Effector CD8-positive, alpha-beta T cell (primary cell): Measurements from ENCODE around the gene SLIT1.

Source experiments
- DNase-seq: peaks from one replicate; lab custom pipeline; 2025; lab: John Stamatoyannopoulos, UW

The SLIT1 gene

DNA sequence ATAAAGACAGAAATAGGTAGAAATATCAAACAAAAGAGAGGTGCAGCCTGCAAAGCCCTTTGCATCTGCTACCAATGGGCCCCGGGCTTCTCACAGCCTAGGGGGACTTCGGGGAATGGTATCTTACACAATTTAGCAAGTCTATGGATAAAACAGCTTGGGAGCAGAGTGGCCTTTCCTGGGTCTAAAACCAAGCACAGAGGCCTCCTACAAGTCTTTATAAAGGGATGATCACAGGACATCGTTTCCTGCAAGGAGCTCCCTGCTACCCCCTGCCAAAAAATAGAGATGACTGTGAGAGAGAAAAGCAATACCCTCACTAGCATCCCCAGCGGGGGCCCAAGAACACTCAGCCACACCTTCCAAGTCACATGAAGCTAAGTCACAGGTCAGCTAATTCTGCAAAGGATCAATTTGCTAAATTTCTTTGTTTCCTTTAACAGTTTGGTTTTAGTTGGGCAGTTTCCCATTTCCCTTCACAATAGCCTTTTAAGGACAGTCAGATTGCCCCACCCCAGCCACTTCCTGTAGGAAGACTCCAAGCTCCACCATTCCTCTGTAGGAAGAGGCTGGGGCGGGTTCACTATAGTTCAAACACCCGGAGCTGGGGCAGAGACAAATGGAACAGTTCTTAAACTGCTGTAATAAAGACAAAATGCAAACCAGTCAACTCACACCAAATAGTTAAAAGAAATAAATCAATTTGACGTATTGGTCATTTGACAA is 105.5 kb downstream of the SLIT1 start:
- no peak for DNase-seq

DNA sequence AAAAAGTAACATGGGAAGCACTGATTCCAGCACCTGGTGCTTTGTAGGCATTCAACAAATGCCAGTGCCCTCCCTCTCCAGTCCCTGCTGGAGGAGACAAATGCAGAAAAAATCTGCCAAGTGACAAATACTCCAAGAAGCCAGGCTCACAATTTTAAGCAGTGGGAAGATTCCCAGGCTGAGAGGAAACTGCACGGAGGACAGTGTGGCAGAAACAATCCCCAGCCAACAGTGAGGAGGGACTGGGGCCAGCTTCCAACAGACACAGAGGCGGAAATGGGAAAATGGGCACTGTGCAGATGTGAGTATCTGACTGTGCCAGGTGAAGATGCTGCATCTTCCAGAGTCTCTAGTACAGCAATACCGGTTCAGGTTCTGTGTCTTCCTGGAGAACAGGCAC is 106.3 kb downstream of the SLIT1 start:
- no peak for DNase-seq

DNA sequence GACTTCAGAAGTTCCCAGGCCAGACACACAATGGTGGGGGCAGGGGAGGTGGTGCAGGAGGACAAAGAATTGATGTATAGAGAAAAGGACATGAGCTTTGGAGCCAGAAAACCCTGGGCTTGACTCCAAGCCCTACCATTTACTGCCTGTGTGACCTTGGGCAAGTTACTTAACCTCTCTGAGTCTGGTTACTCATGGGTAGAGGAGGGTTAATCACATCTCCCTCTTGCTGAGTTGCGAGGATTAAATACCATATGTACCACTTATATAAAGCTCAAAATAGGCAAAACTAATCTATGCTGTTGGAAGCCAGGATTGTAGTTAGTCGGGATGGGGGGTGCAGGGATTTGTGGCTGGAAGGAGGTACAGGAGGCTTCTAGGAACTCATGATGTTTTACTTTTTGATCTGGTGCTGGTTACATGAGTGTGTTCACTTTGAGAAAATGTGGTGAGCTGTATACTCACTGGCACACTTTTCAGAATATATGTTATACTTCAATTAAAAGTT is 106.8 kb downstream of the SLIT1 start:
- DNase-seq: no peak

DNA sequence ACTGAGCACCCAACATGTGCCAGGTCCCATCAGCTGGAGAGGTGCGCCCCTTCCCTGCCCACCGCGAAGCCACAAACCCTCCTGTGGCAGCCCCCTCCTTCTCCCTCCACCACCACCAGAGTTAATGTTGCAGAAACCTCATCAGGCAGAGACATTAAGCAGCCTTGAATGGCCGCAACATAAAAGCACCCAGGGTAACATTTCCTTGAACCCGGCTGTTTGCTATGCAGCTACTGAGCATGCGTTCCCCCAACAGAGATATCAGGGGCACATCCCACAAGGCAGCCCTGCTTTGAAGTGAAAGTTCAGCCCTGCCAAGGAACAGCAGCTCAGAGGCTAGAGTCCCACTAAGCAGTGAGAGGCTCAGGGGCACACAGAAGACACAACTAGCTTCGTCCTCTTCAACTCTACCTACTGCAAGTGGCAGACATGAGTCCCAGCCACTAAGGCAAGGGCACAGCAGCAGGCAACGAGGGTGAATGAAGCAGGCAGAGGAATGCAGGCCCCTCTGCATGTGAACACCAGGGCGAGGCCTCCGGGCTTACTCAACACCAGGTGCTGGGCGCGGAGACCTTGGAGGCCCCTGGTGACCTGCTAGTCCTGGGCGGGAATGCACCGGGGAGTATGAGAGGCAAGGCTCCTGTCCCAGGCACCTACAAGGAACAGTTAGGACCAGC is 107.4 kb downstream of the SLIT1 start:
- DNase-seq: no peak

DNA sequence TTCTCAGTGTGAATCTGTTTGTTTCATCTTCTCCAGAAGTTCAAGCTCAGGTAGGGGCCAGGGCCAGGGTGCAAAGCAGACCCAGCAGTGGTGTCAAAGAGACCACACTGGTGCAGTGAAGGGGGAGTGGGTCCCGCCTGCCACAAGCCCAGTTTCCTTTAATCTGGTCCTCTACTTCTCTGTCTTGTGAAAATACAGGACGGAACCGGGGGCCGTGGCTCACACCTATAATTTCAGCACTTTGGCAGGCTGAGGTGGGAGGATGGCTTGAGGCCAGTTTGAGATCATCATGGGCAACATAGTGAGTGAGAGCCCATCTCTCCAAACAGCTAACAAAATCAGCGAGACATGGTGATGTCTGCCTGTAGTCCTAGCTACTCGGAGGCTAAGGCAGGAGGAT is 109.0 kb downstream of the SLIT1 start:
- no peak for DNase-seq

DNA sequence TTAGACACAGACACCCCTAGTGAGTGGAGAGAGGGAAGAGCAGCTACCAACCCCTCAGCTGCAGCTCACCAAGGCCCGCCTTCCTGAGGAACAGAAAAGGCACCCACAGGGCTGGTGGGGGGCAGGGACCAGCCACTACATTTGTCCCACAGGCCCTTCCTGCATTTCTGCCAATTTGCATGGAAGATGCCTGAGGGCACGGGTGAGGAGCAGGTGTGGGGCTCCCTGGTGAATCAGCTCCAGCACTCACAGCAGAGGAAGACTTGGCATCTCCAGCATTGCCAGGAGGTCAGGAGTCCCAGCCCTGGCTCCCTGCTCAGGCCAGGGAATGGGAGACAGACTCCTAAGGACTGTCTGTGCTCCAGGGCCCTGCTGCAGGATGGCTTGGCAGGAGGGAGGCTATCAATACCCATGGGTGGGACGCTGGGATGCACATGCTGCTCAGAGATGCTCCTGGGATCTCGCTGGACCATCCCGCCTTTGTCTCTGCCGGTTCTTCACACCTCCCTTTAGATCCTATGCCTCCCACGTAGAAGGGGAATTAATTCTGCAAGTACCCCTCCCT is 109.7 kb downstream of the SLIT1 start:
- DNase-seq: no peak

DNA sequence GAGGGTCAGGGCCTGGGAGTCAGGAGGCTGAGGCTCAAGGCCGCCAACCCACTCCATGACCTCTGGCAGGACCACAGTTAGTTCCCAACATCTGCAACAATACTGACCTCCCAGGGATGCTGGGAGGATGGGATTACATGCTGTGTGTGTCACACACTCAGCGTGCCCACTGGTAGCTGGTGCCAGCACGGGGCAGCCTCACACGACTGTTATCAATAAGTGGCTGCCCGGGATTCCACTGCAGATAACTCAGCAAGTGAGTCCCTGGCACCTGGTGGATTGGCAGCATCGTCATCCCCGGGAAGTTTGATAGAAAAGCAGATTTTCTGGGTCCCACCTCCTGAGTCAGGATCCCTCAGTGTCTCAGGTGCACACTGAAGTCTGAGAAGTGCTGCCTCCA is 110.3 kb downstream of the SLIT1 start:
- no peak for DNase-seq

DNA sequence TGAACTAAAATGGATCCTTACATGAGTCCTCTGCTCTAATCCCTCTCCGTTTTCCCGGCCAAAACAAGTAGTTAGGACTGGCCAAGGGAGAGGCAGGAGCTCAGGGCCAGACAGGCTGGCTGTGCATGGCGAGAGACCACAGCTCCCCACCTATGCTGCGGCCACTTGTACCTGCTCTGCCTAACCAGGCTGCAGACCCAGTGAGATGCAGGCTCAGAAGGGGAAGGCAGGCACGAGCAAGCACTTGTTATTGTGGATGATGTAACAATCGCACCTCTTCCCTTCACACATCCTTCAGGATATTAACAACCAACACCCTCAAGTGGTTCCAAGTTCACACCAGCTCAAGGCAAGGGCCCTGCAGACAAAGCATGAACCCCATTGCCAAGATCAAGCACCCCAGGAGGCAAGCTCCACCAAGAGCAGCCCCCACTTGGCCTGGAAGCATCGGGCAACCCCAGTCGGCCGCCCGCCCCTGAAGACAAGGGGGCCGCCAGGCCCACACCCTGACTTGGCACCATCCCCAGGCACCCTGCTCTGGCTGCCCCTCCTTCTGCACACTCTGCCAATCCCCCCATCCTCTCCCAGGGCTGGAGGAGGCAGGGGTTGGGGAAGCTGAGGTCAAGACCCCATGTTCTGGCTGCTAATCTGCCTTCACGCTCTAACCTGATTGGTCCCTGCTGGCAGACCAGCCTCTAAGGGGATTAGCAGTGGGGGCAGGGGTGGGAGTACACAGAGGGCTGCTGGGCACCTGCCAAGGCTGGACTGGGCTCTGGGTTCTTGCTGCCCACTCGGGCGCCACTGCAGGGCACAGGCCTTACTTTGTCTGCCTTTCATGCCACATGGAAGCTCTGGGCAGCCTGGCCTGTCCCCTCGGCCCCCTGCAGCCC is 111.3 kb downstream of the SLIT1 start:
- DNase-seq: no peak

DNA sequence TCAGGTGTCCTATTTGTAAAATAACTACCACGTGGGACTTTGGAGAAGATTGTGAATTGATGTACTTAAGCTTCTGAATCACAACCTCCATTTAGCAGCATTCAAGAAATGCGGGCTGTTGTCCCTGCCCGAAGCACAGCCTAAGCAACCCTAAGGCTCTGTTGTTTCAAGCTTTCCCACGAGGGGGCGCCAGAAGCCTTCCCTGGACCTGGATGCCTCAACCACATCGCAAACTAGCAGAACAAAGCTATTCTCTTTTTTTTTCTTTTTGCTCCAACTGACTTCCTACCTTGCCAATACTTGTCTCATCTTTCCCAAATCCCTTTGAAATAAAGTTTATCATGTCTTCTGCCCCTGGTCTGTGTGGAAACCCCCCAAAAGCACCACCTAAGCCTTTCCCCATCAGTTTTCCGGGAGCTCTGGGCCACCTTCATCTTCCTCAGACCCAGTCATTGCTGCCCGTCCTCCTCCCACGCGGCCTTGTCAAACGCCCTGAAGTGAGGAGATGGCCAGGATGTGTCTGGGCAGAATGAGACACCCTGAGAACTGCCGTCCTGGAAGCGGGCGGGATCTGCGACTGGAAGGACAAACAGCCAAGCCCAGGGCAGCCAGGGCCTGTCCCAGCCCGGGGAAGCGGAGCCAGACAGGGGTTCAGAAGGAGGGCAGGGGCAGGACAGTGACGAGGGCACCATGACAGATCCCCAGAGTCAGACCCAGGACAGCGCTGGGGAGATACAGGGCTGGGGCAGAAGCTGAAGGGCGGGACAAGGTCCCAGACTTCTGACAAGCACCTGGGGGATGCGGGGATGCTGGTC is 112.7 kb downstream of the SLIT1 start:
- DNase-seq: peak; percentile 67

DNA sequence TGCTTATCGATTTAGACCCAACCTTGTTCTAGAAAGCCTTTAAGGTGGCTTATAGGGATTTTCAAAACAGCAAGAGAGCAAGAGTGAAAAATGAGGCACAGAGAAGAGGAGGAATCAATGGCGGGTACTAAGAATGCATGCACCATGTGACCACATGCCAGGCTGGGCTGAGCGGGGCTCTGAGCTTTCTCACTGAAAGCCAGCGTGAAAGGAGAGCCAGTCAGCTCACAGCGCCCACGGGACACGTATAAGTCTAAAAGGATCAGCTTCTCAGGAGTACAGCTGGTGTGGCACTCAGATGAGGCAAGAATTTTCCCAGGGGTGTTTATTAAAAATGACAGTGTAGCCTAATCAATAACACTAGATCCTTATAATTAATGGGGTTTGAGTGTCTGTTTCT is 114.3 kb downstream of the SLIT1 start:
- no peak for DNase-seq

DNA sequence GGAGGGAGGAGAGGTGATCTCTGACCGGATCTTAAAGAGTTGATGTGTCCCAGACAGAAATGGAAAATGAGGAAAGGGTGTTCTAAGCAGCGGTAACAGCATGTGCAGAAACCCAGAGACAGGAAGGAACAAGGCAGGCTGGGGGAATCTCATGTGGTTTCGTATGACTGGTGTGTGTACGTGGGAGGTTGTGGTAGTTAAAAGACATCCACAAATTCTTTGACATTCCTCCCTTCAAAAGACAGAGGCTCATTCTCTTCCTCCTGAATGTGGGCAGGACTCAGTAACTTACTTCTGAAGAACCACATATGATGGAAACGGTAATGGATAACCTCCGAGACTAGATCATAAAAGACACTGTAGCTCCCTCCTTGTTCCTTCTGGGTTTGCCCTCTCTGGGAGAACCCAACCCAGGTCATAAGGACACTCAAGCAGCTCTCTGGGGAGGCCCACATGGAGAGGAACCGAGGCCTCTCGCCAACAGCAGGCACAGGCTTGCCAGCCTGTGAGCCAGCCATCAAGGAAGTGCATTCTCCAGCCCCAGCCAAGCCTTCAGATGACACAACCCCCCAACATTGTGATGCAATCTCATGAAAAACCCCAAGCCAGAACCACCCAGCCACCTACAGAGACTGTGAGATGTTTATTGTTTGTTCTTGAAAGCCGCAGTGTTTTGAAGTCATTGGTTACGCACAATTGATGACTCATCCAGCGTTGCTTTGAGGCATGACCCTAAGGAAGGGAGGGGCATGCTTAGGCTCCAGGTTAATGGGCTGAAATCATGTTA is 116.0 kb downstream of the SLIT1 start:
- no peak for DNase-seq

DNA sequence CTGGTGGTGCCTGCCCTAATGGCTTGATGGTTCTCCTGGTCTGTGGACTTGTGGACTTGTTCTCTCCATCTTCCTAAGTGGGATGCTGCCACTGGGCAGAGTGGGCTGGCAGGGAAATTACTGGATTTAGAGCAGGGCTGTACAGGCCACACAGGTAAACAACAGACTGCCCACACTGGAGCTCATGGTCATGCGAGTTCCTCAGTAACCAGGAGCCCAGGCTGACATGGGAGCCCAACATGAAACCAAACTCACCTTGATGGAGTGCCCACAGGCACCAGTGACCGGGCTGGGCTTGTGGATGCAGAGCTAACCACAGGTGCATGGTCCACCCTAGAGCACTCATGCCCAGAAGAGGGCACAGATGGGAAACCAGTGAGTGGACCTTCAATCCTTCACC is 116.7 kb downstream of the SLIT1 start:
- no peak for DNase-seq

DNA sequence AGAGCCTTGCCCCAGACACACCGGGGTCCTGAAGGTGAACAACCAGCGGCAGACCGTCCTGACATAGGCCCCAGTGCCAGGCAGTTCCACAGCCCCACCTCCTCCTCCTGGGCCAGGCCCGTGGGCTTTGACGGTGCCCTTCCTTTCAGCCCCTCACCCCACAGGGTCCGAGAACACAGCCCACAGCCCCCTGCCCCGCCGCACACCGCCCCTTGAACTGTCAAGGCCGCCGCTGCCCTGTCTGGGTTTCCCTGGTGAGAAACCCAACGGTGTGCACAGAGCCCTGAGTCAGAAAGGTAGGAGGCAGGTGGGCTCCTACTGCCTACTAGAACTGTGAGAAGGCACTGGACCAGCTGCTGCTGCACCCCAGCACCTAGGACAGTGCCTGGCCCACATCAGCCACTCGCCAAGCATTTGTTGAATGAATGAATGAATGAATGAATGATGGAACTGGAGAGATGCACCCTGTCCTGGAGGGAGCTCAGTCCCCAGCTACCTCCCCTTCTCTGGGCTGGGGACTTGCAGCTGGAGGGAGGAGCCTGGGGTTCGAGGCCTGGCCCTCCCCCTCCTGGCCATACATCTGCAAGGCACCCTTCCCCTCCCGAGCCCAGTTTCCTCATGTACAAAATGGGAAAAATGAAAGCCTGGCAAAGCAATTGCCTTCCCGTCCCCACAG is 117.9 kb downstream of the SLIT1 start:
- no peak for DNase-seq

DNA sequence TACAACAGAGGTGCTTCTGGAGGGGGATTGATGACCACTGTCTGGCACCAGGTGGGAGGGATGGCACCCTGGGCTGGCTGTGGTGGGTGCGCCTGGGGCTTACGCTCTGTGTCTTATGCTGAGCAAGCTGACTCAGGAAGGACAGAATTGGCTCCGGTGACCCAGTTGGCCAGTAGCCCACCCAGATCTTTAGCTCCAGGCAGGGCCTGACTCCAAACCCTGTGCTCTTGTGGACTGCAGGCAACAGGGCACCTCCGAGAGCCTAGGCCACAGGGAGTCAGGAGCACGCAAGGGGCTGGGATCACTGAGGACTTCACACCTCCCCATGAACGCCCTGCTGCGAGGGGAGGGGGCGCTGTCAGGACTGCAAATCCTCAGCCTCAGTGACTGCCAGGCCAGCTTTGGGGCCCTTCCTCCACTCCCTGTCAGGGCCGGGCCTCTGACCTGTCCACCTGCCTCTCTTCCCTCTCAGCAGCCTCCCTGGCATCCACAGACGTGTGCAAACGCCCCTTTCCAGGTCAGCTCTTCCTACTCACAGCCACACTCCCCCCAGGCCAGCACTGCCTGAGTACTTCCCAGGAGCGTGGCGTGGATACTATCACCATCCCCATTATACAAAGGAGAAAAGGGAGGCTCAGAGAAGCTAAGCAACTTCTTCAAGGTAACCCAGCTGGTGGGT is 118.7 kb downstream of the SLIT1 start:
- no peak for DNase-seq

DNA sequence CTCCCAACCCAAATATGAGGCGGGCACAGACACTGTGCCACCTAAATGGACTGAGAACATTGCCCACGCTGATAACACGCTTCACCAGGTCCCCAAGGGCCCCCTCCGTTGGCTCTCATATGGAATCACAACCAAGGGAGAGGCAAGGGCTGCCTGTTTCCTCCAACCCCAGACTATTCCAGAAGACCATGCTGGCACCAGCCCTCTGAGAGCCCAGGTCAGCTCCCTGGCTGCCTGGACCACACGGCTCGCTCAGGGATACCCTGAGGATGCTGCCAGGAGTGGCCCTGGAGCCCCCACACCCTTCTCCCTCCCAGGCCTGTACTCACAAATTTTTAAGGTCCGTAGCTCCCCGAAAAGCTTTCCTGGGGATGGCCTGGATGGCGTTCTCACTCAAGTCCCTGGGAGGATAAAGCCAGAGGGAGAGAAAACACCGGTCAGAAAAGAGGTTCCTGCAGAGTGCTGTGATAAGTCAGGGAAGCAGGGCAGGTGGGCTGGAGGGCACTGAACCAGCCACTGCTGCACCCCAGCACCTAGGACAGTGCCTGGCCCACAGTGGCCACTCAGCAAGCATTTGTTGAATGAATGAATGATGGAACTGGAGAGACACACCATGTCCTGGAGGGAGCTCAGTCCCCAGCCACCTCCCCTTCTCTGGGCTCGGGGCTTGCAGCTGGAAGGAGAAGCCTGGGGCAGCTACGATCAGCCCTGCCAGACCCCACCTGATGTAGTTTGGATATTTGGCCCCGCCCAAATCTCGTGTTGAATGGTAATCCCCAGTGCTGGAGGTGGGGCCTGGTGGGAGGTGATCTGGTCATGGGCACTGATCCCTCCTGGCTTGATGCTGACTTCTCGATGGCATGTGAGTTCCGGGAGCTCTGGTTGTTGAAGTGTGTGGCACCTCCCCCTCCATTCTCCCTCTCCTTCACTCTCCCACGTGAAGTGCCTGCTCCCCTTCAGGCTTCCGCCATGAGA is 119.8 kb downstream of the SLIT1 start:
- no peak for DNase-seq

DNA sequence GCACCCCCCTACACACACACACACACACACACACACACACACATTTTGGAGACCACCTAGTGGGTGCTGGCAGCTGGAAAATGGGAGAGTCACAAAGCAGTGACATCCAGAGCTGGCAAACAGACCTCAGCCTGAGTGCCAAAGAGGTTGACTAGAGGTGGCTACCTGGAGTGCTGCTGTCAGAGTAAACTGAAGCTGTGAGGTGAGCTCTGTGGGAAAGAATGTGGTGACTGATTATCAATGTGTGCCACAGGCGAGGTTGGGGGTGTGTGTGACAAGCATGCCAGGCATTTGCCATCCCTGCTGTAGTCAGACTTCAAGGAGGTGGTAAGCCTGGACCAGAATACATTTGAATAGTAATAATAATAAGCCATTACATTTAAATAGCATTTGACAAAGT is 120.6 kb downstream of the SLIT1 start:
- no peak for DNase-seq

DNA sequence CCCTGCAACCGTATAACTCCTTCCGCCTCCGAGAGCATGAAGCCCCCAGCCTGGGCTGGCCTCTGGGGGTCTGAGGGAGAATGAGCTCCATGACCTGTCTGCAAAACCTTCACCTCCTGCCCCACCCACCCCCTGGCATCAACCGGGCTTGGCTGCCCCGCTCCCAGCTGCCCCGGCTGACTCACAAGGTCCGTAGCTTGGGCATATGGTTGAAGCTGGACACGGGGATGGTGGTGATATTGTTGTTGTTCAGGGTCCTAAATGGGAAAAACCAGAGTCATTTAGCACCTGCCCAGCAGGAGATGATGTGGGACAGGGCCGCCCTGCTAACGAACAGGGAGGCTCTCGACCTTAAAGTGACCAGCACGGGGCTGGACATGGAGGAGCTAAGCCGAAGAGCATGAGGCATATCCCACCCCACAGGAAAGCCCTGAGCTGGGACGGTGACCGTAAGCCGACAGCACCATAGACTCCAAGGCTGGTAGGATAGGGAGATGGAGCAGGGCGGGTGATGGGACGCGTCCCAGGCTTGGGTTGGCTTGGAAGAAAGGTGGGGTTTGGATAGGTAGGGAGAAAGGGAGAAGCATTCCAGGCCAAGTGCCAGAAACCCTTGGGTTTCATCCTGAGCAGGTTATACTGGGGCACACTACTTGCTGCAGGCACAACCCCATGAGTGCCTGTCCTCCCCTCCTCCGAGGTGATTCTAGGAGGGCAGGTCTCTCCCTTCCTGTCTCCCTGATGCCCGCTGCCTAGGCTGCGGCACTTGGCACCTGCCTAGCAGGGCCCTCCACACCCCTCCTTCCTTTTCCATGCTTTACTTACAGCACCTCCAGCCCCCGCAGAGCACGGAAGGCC is 121.5 kb downstream of the SLIT1 start:
- DNase-seq: no peak
